H9 (cell line): Measurements from ENCODE around the gene PACS1. TPM values are rescaled to one million over a fixed set of nuclear protein-coding genes. Genes with fewer than 3 reads are reported as not detected.
A peak's percentile ranks its signal among the peaks of the same experiment; 100 is the strongest.

Experiments
- DNase-seq: peaks from one replicate; pipeline ENCODE4 v3.0.0-alpha.2; 2017
- H2AFZ ChIP-seq: one replicate; pipeline ENCODE4 v1.6.1; 2013; ENCODE audit warnings: mild to moderate bottlenecking, low read length, control low read depth, moderate library complexity
- H2AK5ac ChIP-seq: 2 replicates; pipeline ENCODE4 v1.6.1; 2013; ENCODE audit warnings: low read length, control low read depth, mixed read lengths; ENCODE audit not compliant: insufficient read length
- H2BK120ac ChIP-seq: one replicate; pipeline ENCODE4 v1.6.1; 2013; ENCODE audit warnings: low read depth, mild to moderate bottlenecking, low read length, control low read depth, inconsistent platforms; ENCODE audit not compliant: poor library complexity, severe bottlenecking
- H2BK12ac ChIP-seq: 2 replicates; pipeline ENCODE4 v1.6.1; 2013; ENCODE audit warnings: low read length, control low read depth, mixed read lengths, low read depth; ENCODE audit not compliant: insufficient read length
- H2BK15ac ChIP-seq: 2 replicates; pipeline ENCODE4 v1.6.1; 2013; ENCODE audit warnings: low read depth, low read length, control low read depth
- H2BK20ac ChIP-seq: one replicate; pipeline ENCODE4 v1.6.1; 2013; ENCODE audit warnings: low read depth, mild to moderate bottlenecking, low read length, control low read depth, inconsistent platforms; ENCODE audit not compliant: poor library complexity, severe bottlenecking
- H2BK5ac ChIP-seq: 2 replicates; pipeline ENCODE4 v1.6.1; 2013; ENCODE audit warnings: low read length, control low read depth, mixed read lengths; ENCODE audit not compliant: insufficient read length
- H3K14ac ChIP-seq: 2 replicates; pipeline ENCODE4 v1.6.1; 2013; ENCODE audit warnings: low read length, control low read depth; ENCODE audit not compliant: insufficient read depth
- H3K18ac ChIP-seq: 2 replicates; pipeline ENCODE4 v1.6.1; 2013; ENCODE audit warnings: low read depth, mild to moderate bottlenecking, mixed read lengths, low read length, control low read depth; ENCODE audit not compliant: insufficient read length
- H3K23ac ChIP-seq: 2 replicates; pipeline ENCODE4 v1.6.1; 2013; ENCODE audit warnings: low read length, control low read depth, mixed read lengths, low read depth; ENCODE audit not compliant: insufficient read length
- H3K23me2 ChIP-seq: 2 replicates; pipeline ENCODE4 v1.6.1; 2013; ENCODE audit warnings: low read depth, mild to moderate bottlenecking, mixed read lengths, low read length, control low read depth; ENCODE audit not compliant: insufficient read length, poor library complexity, severe bottlenecking
- H3K27ac ChIP-seq: 2 replicates; pipeline ENCODE4 v1.5.1; 2013; ENCODE audit warnings: low read length, control low read depth, mixed read lengths, low read depth; ENCODE audit not compliant: insufficient read length
- H3K27me3 ChIP-seq: 2 replicates; pipeline ENCODE4 v1.6.1; 2013; ENCODE audit warnings: low read length, control low read depth, inconsistent platforms; ENCODE audit not compliant: insufficient read depth
- H3K4ac ChIP-seq: 2 replicates; pipeline ENCODE4 v1.6.1; 2013; ENCODE audit warnings: low read depth, mild to moderate bottlenecking, control low read depth, inconsistent platforms, low read length, moderate library complexity
- H3K4me1 ChIP-seq: 2 replicates; pipeline ENCODE4 v1.6.1; 2013; ENCODE audit warnings: low read length, control low read depth, inconsistent platforms; ENCODE audit not compliant: insufficient read depth
- H3K4me2 ChIP-seq: 2 replicates; pipeline ENCODE4 v1.6.1; 2013; ENCODE audit warnings: low read length, control low read depth, mixed read lengths; ENCODE audit not compliant: insufficient read length, insufficient read depth
- H3K56ac ChIP-seq: 2 replicates; pipeline ENCODE4 v1.6.1; 2013; ENCODE audit warnings: low read depth, mild to moderate bottlenecking, mixed read lengths, low read length, control low read depth; ENCODE audit not compliant: insufficient read length
- H3K79me1 ChIP-seq: 2 replicates; pipeline ENCODE4 v1.6.1; 2013; ENCODE audit warnings: low read depth, mild to moderate bottlenecking, moderate library complexity, low read length, control low read depth, inconsistent platforms; ENCODE audit not compliant: insufficient read depth, poor library complexity, severe bottlenecking
- H3K79me2 ChIP-seq: 2 replicates; pipeline ENCODE4 v1.6.1; 2013; ENCODE audit warnings: low read length, control low read depth, inconsistent platforms; ENCODE audit not compliant: insufficient read depth
- H3K9ac ChIP-seq: 2 replicates; pipeline ENCODE4 v1.6.1; 2013; ENCODE audit warnings: low read length, control low read depth, mixed read lengths; ENCODE audit not compliant: insufficient read length; ENCODE audit errors: extremely low read depth
- H3K9me3 ChIP-seq: one replicate; pipeline ENCODE4 v1.6.1; 2013; ENCODE audit warnings: low read depth, low read length, inconsistent platforms; ENCODE audit not compliant: control insufficient read depth
- H3T11ph ChIP-seq: one replicate; pipeline ENCODE4 v1.6.1; 2013; ENCODE audit warnings: mild to moderate bottlenecking, low read length, control low read depth, inconsistent platforms
- H4K20me1 ChIP-seq: one replicate; pipeline ENCODE4 v1.6.1; 2013; ENCODE audit not compliant: control insufficient read depth, insufficient read length, insufficient read depth
- H4K5ac ChIP-seq: 2 replicates; pipeline ENCODE4 v1.6.1; 2013; ENCODE audit warnings: low read depth, mild to moderate bottlenecking, mixed read lengths, low read length, control low read depth; ENCODE audit not compliant: insufficient read length
- H4K8ac ChIP-seq: replicated peaks from 2 replicates; pipeline ENCODE4 v1.6.1; 2013; ENCODE audit warnings: low read length, control low read depth, mixed read lengths, low read depth; ENCODE audit not compliant: insufficient read length
- H4K91ac ChIP-seq: 2 replicates; pipeline ENCODE4 v1.6.1; 2013; ENCODE audit warnings: low read depth, mild to moderate bottlenecking, moderate library complexity, mixed read lengths, low read length, control low read depth; ENCODE audit not compliant: insufficient read length
- H3K27ac Mint-ChIP-seq, 3 experiments: 2 replicates in 2 of 3; 3 replicates in 1 of 3; pipeline ENCODE4 v1.8.0; 2020 to 2021; ENCODE audit warnings: mixed read lengths in 3 of 3, mild to moderate bottlenecking in 1 of 3, moderate library complexity in 1 of 3
- H3K27me3 Mint-ChIP-seq: 2 replicates; pipeline ENCODE4 v1.8.0; 2021; ENCODE audit warnings: low read depth, mild to moderate bottlenecking, moderate library complexity, mixed read lengths
- H3K36me3 Mint-ChIP-seq, 3 experiments: 2 replicates in 2 of 3; 3 replicates in 1 of 3; pipeline ENCODE4 v1.8.0; 2020 to 2021; ENCODE audit warnings: low read depth in 3 of 3, mixed read lengths in 3 of 3; ENCODE audit not compliant: insufficient read depth in 1 of 3
- H3K4me1 Mint-ChIP-seq, 2 experiments: 2 replicates each; pipeline ENCODE4 v1.8.0; 2020; ENCODE audit warnings: mixed read lengths in 2 of 2
- H3K4me3 Mint-ChIP-seq, 2 experiments: 2 replicates in 1 of 2; 3 replicates in 1 of 2; pipeline ENCODE4 v1.8.0; 2020 to 2021; ENCODE audit warnings: mild to moderate bottlenecking in 2 of 2, mixed read lengths in 2 of 2, moderate library complexity in 1 of 2
- H3K9me3 Mint-ChIP-seq, 2 experiments: 2 replicates in 1 of 2; 3 replicates in 1 of 2; pipeline ENCODE4 v1.8.0; 2020; ENCODE audit warnings: mild to moderate bottlenecking in 2 of 2, mixed read lengths in 2 of 2, moderate library complexity in 1 of 2
- WGBS: extraction: QIAGEN DNeasy Blood & Tissue Kit; methylation state at CpG from one replicate; pipeline ENCODE4 v1.1.7; 2013; ENCODE audit warnings: missing lambda C conversion rate, low lambda C conversion rate, mixed read lengths; ENCODE audit not compliant: insufficient read length; ENCODE audit errors: extremely low coverage; 5-methylcytosine and 5-hydroxymethylcytosine counted together
- total RNA-seq: library from RNA; stranded (reverse); gene quantifications from 2 replicates; pipeline ENCODE4 v1.2.1, GENCODE V29; 2021
- TF ChIP-seq, protein P1 (sequence below): fragments of 200-600 bp; sonication (generic); conservative IDR thresholded peaks from 3 replicates; pipeline ENCODE4 v1.8.0; 2021; ENCODE audit warnings: antibody characterized with exemption, mild to moderate bottlenecking

PACS1 gene
- total RNA-seq, 1 experiment from 2014 or later, result 35.5 TPM

- H2AK5ac ChIP-seq, result no peak overlapping the region
- H3K56ac ChIP-seq, result no peak overlapping the region
- H4K91ac ChIP-seq, result no peak overlapping the region
- no peaks in the 10 kb centered on the region for H3K4me1 ChIP-seq
- H3K23me2 ChIP-seq, result no peaks in the 10 kb centered on the region
- H3K4ac ChIP-seq, result no peak overlapping the region
- H2BK20ac ChIP-seq, result no peak overlapping the region
- Mint-ChIP-seq H3K4me3 (no peak overlapping the region; a peak in 2 of 5 replicates), H3K27ac (peak overlapping the region; percentile 6 to 78 (median 17); a peak in 3 of 7 replicates), H3K9me3 (no peaks in the 10 kb centered on the region), H3K4me1 (peaks cover 9 to 10% of the 10 kb centered on the region in 2 experiments), H3K36me3 (peaks cover 0 to 23% (median 2%) of the 10 kb centered on the region in 3 experiments; a peak in 5 of 7 replicates), H3K27me3 (no peaks in the 10 kb centered on the region)
- DNase-seq, result peak; percentile 23
- H4K5ac ChIP-seq, result no peak overlapping the region
- no peak overlapping the region for H3K9ac ChIP-seq
- H3K18ac ChIP-seq, result peak overlapping the region; percentile 57
- H2BK120ac ChIP-seq, result no peak overlapping the region
- no peak overlapping the region for H3T11ph ChIP-seq
- H3K4me2 ChIP-seq, result no peak overlapping the region
- H2AFZ ChIP-seq, result no peak overlapping the region
- no peak overlapping the region for H2BK15ac ChIP-seq
- no peak overlapping the region for H2BK12ac ChIP-seq
- WGBS, result no CpG with 5 or more reads among the region's 9 CpGs
- H3K23ac ChIP-seq, result no peak overlapping the region
- H2BK5ac ChIP-seq, result no peak overlapping the region
- H3K14ac ChIP-seq, result no peak overlapping the region
- H3K79me1 ChIP-seq, result no peaks in the 10 kb centered on the region
- H4K20me1 ChIP-seq, result no peaks in the 10 kb centered on the region
- TF ChIP-seq, protein P1, sequence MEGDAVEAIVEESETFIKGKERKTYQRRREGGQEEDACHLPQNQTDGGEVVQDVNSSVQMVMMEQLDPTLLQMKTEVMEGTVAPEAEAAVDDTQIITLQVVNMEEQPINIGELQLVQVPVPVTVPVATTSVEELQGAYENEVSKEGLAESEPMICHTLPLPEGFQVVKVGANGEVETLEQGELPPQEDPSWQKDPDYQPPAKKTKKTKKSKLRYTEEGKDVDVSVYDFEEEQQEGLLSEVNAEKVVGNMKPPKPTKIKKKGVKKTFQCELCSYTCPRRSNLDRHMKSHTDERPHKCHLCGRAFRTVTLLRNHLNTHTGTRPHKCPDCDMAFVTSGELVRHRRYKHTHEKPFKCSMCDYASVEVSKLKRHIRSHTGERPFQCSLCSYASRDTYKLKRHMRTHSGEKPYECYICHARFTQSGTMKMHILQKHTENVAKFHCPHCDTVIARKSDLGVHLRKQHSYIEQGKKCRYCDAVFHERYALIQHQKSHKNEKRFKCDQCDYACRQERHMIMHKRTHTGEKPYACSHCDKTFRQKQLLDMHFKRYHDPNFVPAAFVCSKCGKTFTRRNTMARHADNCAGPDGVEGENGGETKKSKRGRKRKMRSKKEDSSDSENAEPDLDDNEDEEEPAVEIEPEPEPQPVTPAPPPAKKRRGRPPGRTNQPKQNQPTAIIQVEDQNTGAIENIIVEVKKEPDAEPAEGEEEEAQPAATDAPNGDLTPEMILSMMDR, result no peak
- H3K9me3 ChIP-seq, result no peaks in the 10 kb centered on the region
- no peak overlapping the region for H4K8ac ChIP-seq
- no peak overlapping the region for H3K27ac ChIP-seq
- no peaks in the 10 kb centered on the region for H3K79me2 ChIP-seq
- H3K27me3 ChIP-seq, result no peaks in the 10 kb centered on the region
These were observed 151.7 kb downstream of the PACS1 start for GRCh38 chr11:66221726-66222236.
